Erythroblast (primary cell): ENCODE results near the gene MBD2.

Source experiments
- GATA1 ChIP-seq: IDR thresholded peaks from 2 replicates; pipeline ENCODE4 v1.6.1; 2011; ENCODE audit warnings: low read depth, mild to moderate bottlenecking, control low read depth, low read length, moderate library complexity
- POLR2A ChIP-seq: IDR thresholded peaks from 2 replicates; pipeline ENCODE4 v1.6.1; 2011; ENCODE audit warnings: mild to moderate bottlenecking, low read length

DNA sequence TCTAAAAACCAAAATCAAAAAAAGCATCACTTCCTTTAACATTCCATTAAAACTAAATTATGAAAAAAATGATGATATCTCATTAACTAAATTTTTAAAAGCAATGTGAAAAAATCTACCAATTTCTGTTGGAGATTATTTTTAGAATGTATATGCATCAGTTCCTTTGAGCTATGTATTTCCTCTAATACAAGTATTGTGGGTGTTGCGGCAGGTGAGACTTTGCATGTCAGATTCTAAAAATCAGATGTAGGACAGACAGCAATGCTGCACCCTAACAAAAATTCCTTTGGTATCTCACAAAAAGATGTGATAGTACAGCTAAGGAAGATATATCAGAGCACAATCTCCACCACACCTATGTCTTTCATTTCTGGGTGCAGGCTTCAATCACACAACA, 6.8 kb downstream of the MBD2 start:
- TF ChIP-seq POLR2A (no peak), GATA1 (no peak)
